GM18861 (cell line): ENCODE measurements around the gene LASP1NB.
"Not testable (repeated sequence)": the region's sequence is repeated elsewhere in the genome, so short reads cannot be mapped to it uniquely, and the experiment has no call there.

Experiments
- ATAC-seq: cut with Tn5 transposase; IDR thresholded peaks from one replicate; pipeline ENCODE4 v1.9.1; 2021; ENCODE audit not compliant: unreplicated experiment

LASP1NB gene

GRCh38 chr17:38916771-38917170 lies 8.6 kb upstream of the LASP1NB start:
- no peak for ATAC-seq

DNA sequence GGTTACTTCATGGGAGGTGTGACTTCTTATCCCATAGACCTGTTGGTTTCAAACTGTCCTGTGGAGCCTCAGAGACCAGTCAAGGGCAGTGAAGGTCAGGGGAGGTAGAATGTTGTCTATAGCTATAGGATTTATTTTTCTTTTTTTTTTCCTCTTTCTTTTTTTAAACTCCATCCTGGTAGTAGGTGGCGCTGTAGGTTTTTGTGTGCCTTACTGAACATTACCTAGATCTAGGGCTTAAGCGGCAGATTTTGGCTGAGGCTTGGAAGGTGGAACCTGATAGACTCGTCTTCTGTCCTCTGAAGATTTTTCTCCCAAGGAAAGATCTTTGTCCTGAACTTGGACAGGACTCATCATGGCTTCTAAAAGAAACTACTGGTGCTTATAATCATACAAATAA lies 8.2 kb upstream of the LASP1NB start:
- ATAC-seq: no peak

DNA sequence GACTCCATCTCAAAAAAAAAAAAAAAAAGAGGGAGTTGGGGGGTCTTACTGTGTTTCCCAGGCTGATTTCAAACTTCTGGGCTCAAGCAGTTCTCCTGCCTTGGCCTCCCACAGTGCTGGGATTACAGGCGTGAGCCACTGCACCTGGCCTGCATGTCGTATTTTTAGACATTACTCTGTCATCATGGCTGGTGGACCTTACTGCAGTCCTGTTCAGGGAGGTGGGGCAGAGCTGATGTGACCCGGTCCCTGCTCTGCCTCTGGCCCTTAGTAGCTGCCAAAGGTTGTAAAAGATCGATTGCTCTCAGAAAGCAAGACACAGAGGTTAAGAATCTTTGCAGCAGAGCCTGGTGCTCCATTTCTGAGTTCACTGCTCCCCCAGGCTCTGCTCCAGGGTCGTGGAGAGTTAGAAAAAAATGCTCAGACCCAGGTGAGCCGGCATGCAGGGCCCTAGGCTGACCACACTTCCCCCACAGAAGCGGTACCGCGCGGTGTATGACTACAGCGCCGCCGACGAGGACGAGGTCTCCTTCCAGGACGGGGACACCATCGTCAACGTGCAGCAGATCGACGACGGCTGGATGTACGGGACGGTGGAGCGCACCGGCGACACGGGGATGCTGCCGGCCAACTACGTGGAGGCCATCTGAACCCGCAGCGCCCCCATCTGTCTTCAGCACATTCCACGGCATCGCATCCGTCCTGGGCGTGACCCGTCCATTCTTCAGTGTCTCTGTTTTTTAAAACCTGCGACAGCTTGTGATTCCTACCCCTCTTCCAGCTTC lies 7.1 kb upstream of the LASP1NB start:
- ATAC-seq: no peak

DNA sequence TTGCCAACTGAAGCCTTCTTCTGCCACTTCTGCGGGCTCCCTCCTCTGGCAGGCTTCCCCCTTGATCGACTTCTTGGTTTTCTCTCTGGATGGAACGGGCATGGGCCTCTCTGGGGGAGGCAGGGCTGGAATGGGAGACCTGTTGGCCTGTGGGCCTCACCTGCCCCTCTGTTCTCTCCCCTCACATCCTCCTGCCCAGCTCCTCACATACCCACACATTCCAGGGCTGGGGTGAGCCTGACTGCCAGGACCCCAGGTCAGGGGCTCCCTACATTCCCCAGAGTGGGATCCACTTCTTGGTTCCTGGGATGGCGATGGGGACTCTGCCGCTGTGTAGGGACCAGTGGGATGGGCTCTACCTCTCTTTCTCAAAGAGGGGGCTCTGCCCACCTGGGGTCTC lies 6.5 kb upstream of the LASP1NB start:
- no peak for ATAC-seq

DNA sequence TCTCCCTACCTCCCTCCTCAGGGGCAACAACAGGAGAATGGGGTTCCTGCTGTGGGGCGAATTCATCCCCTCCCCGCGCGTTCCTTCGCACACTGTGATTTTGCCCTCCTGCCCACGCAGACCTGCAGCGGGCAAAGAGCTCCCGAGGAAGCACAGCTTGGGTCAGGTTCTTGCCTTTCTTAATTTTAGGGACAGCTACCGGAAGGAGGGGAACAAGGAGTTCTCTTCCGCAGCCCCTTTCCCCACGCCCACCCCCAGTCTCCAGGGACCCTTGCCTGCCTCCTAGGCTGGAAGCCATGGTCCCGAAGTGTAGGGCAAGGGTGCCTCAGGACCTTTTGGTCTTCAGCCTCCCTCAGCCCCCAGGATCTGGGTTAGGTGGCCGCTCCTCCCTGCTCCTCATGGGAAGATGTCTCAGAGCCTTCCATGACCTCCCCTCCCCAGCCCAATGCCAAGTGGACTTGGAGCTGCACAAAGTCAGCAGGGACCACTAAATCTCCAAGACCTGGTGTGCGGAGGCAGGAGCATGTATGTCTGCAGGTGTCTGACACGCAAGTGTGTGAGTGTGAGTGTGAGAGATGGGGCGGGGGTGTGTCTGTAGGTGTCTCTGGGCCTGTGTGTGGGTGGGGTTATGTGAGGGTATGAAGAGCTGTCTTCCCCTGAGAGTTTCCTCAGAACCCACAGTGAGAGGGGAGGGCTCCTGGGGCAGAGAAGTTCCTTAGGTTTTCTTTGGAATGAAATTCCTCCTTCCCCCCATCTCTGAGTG lies 5.9 kb upstream of the LASP1NB start:
- no peak for ATAC-seq

DNA sequence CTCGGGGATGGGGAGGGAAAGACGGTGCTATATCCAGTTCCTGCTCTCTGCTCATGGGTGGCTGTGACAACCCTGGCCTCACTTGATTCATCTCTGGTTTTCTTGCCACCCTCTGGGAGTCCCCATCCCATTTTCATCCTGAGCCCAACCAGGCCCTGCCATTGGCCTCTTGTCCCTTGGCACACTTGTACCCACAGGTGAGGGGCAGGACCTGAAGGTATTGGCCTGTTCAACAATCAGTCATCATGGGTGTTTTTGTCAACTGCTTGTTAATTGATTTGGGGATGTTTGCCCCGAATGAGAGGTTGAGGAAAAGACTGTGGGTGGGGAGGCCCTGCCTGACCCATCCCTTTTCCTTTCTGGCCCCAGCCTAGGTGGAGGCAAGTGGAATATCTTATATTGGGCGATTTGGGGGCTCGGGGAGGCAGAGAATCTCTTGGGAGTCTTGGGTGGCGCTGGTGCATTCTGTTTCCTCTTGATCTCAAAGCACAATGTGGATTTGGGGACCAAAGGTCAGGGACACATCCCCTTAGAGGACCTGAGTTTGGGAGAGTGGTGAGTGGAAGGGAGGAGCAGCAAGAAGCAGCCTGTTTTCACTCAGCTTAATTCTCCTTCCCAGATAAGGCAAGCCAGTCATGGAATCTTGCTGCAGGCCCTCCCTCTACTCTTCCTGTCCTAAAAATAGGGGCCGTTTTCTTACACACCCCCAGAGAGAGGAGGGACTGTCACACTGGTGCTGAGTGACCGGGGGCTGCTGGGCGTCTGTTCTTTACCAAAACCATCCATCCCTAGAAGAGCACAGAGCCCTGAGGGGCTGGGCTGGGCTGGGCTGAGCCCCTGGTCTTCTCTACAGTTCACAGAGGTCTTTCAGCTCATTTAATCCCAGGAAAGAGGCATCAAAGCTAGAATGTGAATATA lies 4.8 kb upstream of the LASP1NB start:
- no peak for ATAC-seq

GRCh38 chr17:38921756-38922411 lies 3.5 kb upstream of the LASP1NB start:
- ATAC-seq: no peak

- no peak for ATAC-seq
Observed at GRCh38 chr17:38922538-38923297, 2.7 kb upstream of the LASP1NB start.

- ATAC-seq: no peak
Observed at GRCh38 chr17:38926293-38927070, 1.1 kb downstream of the LASP1NB start.

- not testable (repeated sequence) for ATAC-seq
Observed at GRCh38 chr17:38930782-38931181, 5.4 kb downstream of the LASP1NB start.

DNA sequence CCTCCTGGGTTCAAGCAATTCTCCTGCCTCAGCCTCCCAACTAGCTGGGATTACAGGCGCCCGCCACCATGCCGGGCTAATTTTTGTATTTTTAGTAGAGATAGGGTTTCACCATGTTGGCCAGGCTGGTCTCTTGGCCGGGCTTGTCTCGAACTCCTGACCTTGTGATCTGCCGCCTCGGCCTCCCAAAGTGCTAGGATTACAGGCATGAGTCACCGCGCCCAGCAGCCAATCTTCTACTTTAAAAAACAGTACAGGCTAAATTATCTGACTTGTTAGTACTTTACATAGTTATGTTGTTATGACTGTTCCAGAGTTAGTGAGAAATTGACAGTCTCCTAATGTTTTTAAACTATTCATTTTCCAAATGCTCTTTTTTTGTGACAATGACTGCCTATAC lies 8.5 kb downstream of the LASP1NB start:
- ATAC-seq: not testable (repeated sequence)

DNA sequence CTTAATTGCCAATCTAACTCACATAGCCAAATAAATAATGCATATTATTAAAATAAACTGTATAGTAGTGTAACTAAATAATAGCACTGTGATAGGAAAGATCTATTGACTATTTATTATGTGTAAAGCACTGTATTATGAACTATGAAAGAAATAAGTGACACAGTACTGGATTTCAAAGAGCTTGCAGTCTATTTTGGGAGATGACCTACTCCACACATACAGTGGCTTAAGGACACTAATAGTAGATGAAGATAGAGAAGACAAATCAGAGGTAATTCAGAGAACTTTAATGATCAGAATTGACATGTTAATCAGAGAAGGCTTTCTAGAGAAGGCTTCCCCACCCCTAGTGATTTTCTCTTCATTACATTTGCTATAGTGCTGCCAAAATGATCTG lies 14.6 kb downstream of the LASP1NB start:
- ATAC-seq: no peak

- ATAC-seq: no peak
Observed at GRCh38 chr17:38940404-38940803, 15.0 kb downstream of the LASP1NB start.

- no peak for ATAC-seq
Observed at GRCh38 chr17:38942696-38943334, 17.4 kb downstream of the LASP1NB start.

- no peak for ATAC-seq
Observed at GRCh38 chr17:38943607-38944006, 18.2 kb downstream of the LASP1NB start.

DNA sequence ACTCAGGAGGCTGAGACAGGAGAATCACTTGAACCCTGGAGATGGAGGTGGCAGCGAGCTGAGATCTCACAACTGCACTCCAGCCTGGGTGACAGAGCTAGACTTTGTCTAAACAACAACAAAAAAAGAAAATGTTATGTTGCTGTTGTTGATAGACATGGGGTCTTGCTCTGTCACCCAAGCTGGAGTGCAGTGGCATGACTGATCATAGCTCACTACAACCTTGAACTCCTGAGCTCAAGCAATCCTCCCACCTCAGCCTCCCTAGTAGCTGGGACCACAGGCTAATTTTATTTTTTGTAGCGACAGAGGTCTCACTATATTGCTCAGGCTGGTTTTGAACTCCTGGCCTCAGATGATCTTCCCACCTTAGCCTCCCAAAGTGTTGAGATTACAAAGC lies 21.8 kb downstream of the LASP1NB start:
- ATAC-seq: no peak

DNA sequence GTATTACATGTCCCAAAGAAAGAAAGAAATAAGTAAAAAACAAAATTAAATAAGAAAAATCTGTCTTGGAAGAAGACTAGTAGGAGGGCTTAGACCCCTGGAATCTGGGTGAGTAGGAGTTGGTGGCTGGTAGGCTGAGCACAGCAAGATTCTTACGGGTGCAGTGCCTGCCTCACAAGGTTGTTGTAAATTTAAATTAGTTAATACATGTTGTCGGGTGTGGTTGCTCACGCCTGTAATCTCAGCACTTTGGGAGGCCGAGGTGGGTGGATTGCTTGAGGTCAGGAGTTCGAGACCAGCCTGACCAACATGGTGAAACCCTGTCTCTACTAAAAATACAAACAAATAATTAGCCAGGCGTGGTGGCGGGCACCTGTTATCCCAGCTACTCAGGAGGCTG lies 28.4 kb downstream of the LASP1NB start:
- ATAC-seq: not testable (repeated sequence)

DNA sequence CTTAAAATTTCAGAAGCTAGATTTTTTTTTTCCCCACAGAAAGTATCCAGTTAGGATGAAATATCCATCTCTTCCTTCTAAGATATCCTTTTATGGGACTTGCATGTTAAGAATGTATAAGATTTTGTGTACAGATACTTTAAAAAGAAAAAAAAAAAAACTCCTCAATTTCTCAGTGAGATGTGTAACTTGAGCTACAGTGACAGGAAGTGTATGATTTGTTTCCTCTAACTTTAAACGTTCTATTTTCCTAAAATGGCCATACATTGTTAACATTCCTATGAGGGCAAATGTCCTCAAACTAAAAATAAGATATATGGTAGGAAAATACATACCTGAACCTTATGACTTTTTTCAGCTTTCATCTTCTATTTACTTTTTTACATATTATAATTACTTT lies 32.9 kb downstream of the LASP1NB start:
- ATAC-seq: no peak

- ATAC-seq: no peak
Observed at GRCh38 chr17:38958756-38959155, 33.3 kb downstream of the LASP1NB start.
